Right atrium auricular region (tissue), 2 donors: ENCODE measurements around the gene BAHD1. TPM values are rescaled to one million over a fixed set of nuclear protein-coding genes. Genes with fewer than 3 reads are reported as not detected.
"Not testable (repeated sequence)": the region's sequence is repeated elsewhere in the genome, so short reads cannot be mapped to it uniquely, and the experiment has no call there.

Source experiments
- DNase-seq: peaks from one replicate; pipeline ENCODE4 v3.0.0-alpha.2; 2019; ENCODE audit warnings: low spot score
- H3K27ac ChIP-seq, 2 donors: fragments of 200-600 bp; sonication (generic); 1 replicate in 1 of 2; 2 replicates in 1 of 2; pipeline ENCODE4 v1.5.1; 2016 to 2019
- H3K27me3 ChIP-seq, 2 donors: fragments of 200-600 bp; sonication (generic); one replicate each; pipeline versions ENCODE4 v1.5.1 to v1.6.0; 2017 to 2019
- H3K36me3 ChIP-seq: fragments of 200-600 bp; sonication (generic); one replicate; pipeline ENCODE4 v1.5.1; 2016
- H3K4me1 ChIP-seq, 2 donors: fragments of 200-600 bp; sonication (generic); one replicate each; pipeline versions ENCODE4 v1.5.1 to v1.6.0; 2017 to 2019
- H3K4me3 ChIP-seq, 2 donors: fragments of 200-600 bp; sonication (generic); 1 replicate in 1 of 2; 2 replicates in 1 of 2; pipeline ENCODE4 v1.5.1; 2017 to 2019; ENCODE audit warnings: mild to moderate bottlenecking in 1 of 2, moderate library complexity in 1 of 2
- H3K9me3 ChIP-seq, 2 donors: fragments of 200-600 bp; sonication (generic); one replicate each; pipeline ENCODE4 v1.5.1; 2019
- CTCF ChIP-seq, 2 donors: fragments of 200-600 bp; sonication (generic); IDR thresholded peaks; one replicate each; pipeline ENCODE4 v1.5.1; 2019; ENCODE audit warnings: antibody characterized with exemption in 2 of 2
- total RNA-seq, 2 donors: library from RNA; depleted of rRNA; stranded (reverse); fragments of >200 nt; gene quantifications; one replicate each; pipeline ENCODE4 v1.1.0, GENCODE V29; 2016

BAHD1 gene
- total RNA-seq, 2 donors from 2014 or later: 11.6 to 19.2 TPM

- no peak for TF ChIP-seq CTCF (IDR thresholded peaks at IDR 0.05)
- Histone ChIP-seq H3K4me1 (peaks cover 3 to 50% of the 10 kb centered on the region in 2 donors), H3K4me3 (no peak overlapping the region), H3K9me3 (no peaks in the 10 kb centered on the region), H3K27ac (no peak overlapping the region), H3K27me3 (no peaks in the 10 kb centered on the region), H3K36me3 (no peaks in the 10 kb centered on the region)
- DNase-seq: no peak
These were observed 11.7 kb downstream of the BAHD1 start for GRCh38 chr15:40452296-40453090.

GRCh38 chr15:40453941-40454340 lies 13.2 kb downstream of the BAHD1 start:
- H3K4me3 ChIP-seq, H3K27me3 ChIP-seq, H3K27ac ChIP-seq, DNase-seq, H3K36me3 ChIP-seq, H3K9me3 ChIP-seq: not testable (repeated sequence)
- H3K4me1 ChIP-seq: peaks cover 3 to 50% of the 10 kb centered on the region in 2 donors

GRCh38 chr15:40454904-40455391 lies 14.2 kb downstream of the BAHD1 start:
- peaks cover 15% of the 10 kb centered on the region for H3K36me3 ChIP-seq
- TF ChIP-seq CTCF (IDR thresholded peaks at IDR 0.05): no peak
- no peak overlapping the region for H3K4me3 ChIP-seq
- H3K27ac ChIP-seq: no peak overlapping the region
- H3K27me3 ChIP-seq: no peaks in the 10 kb centered on the region
- no peaks in the 10 kb centered on the region for H3K9me3 ChIP-seq
- no peak for DNase-seq
- H3K4me1 ChIP-seq: peaks cover 3 to 50% of the 10 kb centered on the region in 2 donors

GRCh38 chr15:40456299-40456712 lies 15.6 kb downstream of the BAHD1 start:
- Histone ChIP-seq H3K27ac (no peak overlapping the region), H3K4me1 (peaks cover 3 to 50% of the 10 kb centered on the region in 2 donors)

GRCh38 chr15:40456738-40457137 lies 16.0 kb downstream of the BAHD1 start:
- no peaks in the 10 kb centered on the region for H3K9me3 ChIP-seq
- TF ChIP-seq CTCF (IDR thresholded peaks at IDR 0.05): no peak
- peaks cover 3 to 46% of the 10 kb centered on the region in 2 donors for H3K4me1 ChIP-seq
- no peak overlapping the region for H3K27ac ChIP-seq
- H3K27me3 ChIP-seq: no peaks in the 10 kb centered on the region
- peaks cover 15% of the 10 kb centered on the region for H3K36me3 ChIP-seq
- DNase-seq: no peak
- H3K4me3 ChIP-seq: no peak overlapping the region

More at GRCh38 chr15:40456299-40456712, 15.6 kb downstream of the BAHD1 start:
- no peaks in the 10 kb centered on the region for H3K27me3 ChIP-seq
- DNase-seq: no peak
- no peaks in the 10 kb centered on the region for H3K9me3 ChIP-seq
- H3K4me3 ChIP-seq: no peak overlapping the region
- H3K36me3 ChIP-seq: peaks cover 15% of the 10 kb centered on the region
- no peak for TF ChIP-seq CTCF (IDR thresholded peaks at IDR 0.05)

GRCh38 chr15:40458495-40459371 lies 18.0 kb downstream of the BAHD1 start:
- no peak overlapping the region for H3K27ac ChIP-seq
- H3K36me3 ChIP-seq: peaks cover 28% of the 10 kb centered on the region
- peaks cover 3 to 35% of the 10 kb centered on the region in 2 donors for H3K4me1 ChIP-seq
- H3K9me3 ChIP-seq: no peaks in the 10 kb centered on the region
- DNase-seq: no peak
- H3K4me3 ChIP-seq: no peak overlapping the region
- no peaks in the 10 kb centered on the region for H3K27me3 ChIP-seq
- TF ChIP-seq CTCF (IDR thresholded peaks at IDR 0.05): no peak
